SK-N-SH treated with all-trans-retinoic acid at 6 μM for 48 hours (cell line): ENCODE results near the gene SRRD.

Experiments
- ATAC-seq: fragments of 200-7000 bp; cut with Tn5 transposase; 3 replicates; pipeline ENCODE4 v1.9.1; 2020; ENCODE audit warnings: mild to moderate bottlenecking, moderate library complexity
- ARNTL ChIP-seq: fragments of 450-650 bp; formaldehyde crosslinking; IDR thresholded peaks from 2 replicates; pipeline ENCODE4 v1.5.0; 2020; ENCODE audit warnings: low read depth, mild to moderate bottlenecking, moderate library complexity, borderline replicate concordance
- BACH2 ChIP-seq: fragments of 250-450 bp; sonication (Bioruptor Pico); IDR thresholded peaks from 2 replicates; pipeline ENCODE4 v1.9.0; 2021; ENCODE audit warnings: mild to moderate bottlenecking, borderline replicate concordance
- CSDC2 ChIP-seq: fragments of 250-450 bp; sonication (Bioruptor Pico); IDR thresholded peaks from 2 replicates; pipeline ENCODE4 v1.5.0; 2020; ENCODE audit warnings: mild to moderate bottlenecking, moderate library complexity
- ESRRG ChIP-seq: fragments of 250-450 bp; sonication (Bioruptor Pico); IDR thresholded peaks from 2 replicates; pipeline ENCODE4 v1.6.1; 2021; ENCODE audit warnings: mild to moderate bottlenecking
- GLIS3 ChIP-seq: fragments of 250-450 bp; sonication (Bioruptor Pico); IDR thresholded peaks from 2 replicates; pipeline ENCODE4 v1.5.0; 2020; ENCODE audit warnings: mild to moderate bottlenecking, moderate library complexity
- ISL1 ChIP-seq: fragments of 250-450 bp; sonication (Bioruptor Pico); IDR thresholded peaks from 2 replicates; pipeline ENCODE4 v2.1.2; 2022; ENCODE audit warnings: mild to moderate bottlenecking, moderate library complexity
- OSR1 ChIP-seq: fragments of 250-450 bp; sonication (Bioruptor Pico); IDR thresholded peaks from 2 replicates; pipeline ENCODE4 v1.8.0; 2022; ENCODE audit warnings: moderate library complexity, mild to moderate bottlenecking, inconsistent platforms
- PPARA ChIP-seq: fragments of 250-450 bp; sonication (Bioruptor Pico); IDR thresholded peaks from 2 replicates; pipeline ENCODE4 v1.5.0; 2020; ENCODE audit warnings: mild to moderate bottlenecking, borderline replicate concordance
- RARB ChIP-seq: fragments of 250-450 bp; sonication (Bioruptor Pico); IDR thresholded peaks from 2 replicates; pipeline ENCODE4 v1.8.0; 2021; ENCODE audit warnings: mild to moderate bottlenecking, moderate library complexity
- SNAI2 ChIP-seq: fragments of 250-450 bp; sonication (Bioruptor Pico); IDR thresholded peaks from 2 replicates; pipeline ENCODE4 v1.5.0; 2020; ENCODE audit warnings: mild to moderate bottlenecking, moderate library complexity
- TCF4 ChIP-seq: fragments of 250-450 bp; sonication (Bioruptor Pico); IDR thresholded peaks from 2 replicates; pipeline ENCODE4 v1.8.0; 2021; ENCODE audit warnings: mild to moderate bottlenecking, moderate library complexity, borderline replicate concordance
- TOX ChIP-seq: fragments of 250-450 bp; sonication (Bioruptor Pico); IDR thresholded peaks from 2 replicates; pipeline ENCODE4 v1.8.0; 2021; ENCODE audit warnings: mild to moderate bottlenecking, moderate library complexity, borderline replicate concordance
- ZC3H10 ChIP-seq: fragments of 250-450 bp; sonication (Bioruptor Pico); IDR thresholded peaks from 2 replicates; pipeline ENCODE4 v1.5.1; 2021; ENCODE audit warnings: mild to moderate bottlenecking, moderate library complexity
- ZFP3 ChIP-seq: fragments of 250-450 bp; sonication (Bioruptor Pico); IDR thresholded peaks from 2 replicates; pipeline ENCODE4 v1.5.0; 2020; ENCODE audit warnings: mild to moderate bottlenecking, moderate library complexity
- ZFP30 ChIP-seq: fragments of 450-650 bp; formaldehyde crosslinking; IDR thresholded peaks from 2 replicates; pipeline ENCODE4 v1.5.0; 2022; ENCODE audit warnings: mild to moderate bottlenecking, moderate library complexity
- ZNF565 ChIP-seq: fragments of 450-650 bp; formaldehyde crosslinking; conservative IDR thresholded peaks from 2 replicates; pipeline ENCODE4 v1.5.0; 2020; ENCODE audit warnings: low read depth, mild to moderate bottlenecking, moderate library complexity
- ZNF70 ChIP-seq: fragments of 450-650 bp; formaldehyde crosslinking; IDR thresholded peaks from 2 replicates; pipeline ENCODE4 v1.5.0; 2020; ENCODE audit warnings: mild to moderate bottlenecking, moderate library complexity
- TF ChIP-seq, protein P1 (sequence below): fragments of 250-450 bp; sonication (Bioruptor Pico); IDR thresholded peaks from 2 replicates; pipeline ENCODE4 v1.5.1; 2020; ENCODE audit warnings: low read depth, mild to moderate bottlenecking, moderate library complexity
- TF ChIP-seq, protein P2 (sequence below): fragments of 250-450 bp; sonication (Bioruptor Pico); IDR thresholded peaks from 2 replicates; pipeline ENCODE4 v1.5.1; 2021; ENCODE audit warnings: mild to moderate bottlenecking, moderate library complexity
- TF ChIP-seq, protein P3 (sequence below): fragments of 250-450 bp; sonication (Bioruptor Pico); IDR thresholded peaks from 2 replicates; pipeline ENCODE4 v1.8.0; 2020; ENCODE audit warnings: mild to moderate bottlenecking, moderate library complexity, borderline replicate concordance
- TF ChIP-seq, protein P4 (sequence below): fragments of 250-450 bp; sonication (Bioruptor Pico); IDR thresholded peaks from 2 replicates; pipeline ENCODE4 v1.8.0; 2021; ENCODE audit warnings: low read depth, mild to moderate bottlenecking, moderate library complexity, borderline replicate concordance

The SRRD gene

DNA sequence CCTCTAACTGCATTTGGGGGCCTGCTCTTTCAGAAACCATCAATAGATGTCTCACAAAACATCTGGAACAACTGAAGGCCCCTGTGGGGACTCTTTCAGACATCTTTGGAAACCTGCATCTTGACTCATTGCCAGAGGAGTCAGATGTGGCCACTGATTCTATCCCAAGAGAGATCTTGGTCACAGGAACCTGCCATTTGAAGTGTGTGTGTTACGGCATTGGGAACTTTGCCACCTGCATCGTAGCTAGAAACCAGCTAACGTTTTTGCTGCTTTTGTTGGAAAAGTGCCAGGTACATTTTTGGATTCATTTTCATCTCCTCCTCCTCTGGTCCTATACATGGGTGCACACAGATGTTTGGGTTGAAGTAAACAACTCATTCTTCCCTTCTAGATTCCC lies 4.3 kb downstream of the SRRD start:
- no peak for ATAC-seq
- no peak for TF ChIP-seq ZFP30 (CRISPR knock-in tag)
- no peak for TF ChIP-seq RARB (CRISPR knock-in tag)
- TF ChIP-seq ZNF565 (CRISPR knock-in tag) = no peak
- TF ChIP-seq, protein P1, sequence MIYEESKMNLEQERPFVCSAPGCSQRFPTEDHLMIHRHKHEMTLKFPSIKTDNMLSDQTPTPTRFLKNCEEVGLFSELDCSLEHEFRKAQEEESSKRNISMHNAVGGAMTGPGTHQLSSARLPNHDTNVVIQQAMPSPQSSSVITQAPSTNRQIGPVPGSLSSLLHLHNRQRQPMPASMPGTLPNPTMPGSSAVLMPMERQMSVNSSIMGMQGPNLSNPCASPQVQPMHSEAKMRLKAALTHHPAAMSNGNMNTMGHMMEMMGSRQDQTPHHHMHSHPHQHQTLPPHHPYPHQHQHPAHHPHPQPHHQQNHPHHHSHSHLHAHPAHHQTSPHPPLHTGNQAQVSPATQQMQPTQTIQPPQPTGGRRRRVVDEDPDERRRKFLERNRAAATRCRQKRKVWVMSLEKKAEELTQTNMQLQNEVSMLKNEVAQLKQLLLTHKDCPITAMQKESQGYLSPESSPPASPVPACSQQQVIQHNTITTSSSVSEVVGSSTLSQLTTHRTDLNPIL (CRISPR knock-in tag) = no peak
- no peak for TF ChIP-seq TCF4 (CRISPR knock-in tag)
- no peak for TF ChIP-seq GLIS3
- no peak for TF ChIP-seq ZFP3 (CRISPR knock-in tag)
- TF ChIP-seq BACH2 (CRISPR knock-in tag) = no peak
- no peak for TF ChIP-seq ZC3H10 (CRISPR knock-in tag)
- no peak for TF ChIP-seq ARNTL (CRISPR knock-in tag)

DNA sequence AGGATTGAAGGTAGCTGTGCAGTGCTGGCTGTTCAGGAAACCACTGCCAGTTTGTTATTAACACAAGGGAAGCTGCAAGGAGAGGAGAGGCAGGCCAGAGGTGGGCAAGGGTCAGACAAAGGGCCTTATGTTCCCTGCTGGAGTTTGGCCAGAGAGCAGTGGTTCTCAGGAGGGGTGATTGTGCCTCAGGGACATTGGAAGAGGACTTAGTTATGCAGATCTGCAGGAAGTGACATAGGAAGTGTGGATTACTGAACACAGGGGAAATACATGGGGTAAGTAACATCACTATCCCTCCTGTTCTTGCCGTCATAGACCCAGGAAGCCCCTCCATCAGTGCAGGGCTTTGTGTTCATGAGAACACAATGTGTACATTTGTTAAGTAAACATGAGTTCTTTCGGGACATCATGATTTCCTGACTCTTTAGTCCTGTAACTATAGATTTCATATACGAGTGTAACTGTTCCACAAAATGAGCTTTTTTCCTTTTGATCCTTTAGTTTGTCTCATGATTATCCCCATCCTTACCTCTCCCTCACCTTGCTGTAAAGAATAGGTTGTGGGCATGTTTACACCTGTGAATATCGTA lies 5.9 kb downstream of the SRRD start:
- ATAC-seq = no peak
- TF ChIP-seq, protein P2, sequence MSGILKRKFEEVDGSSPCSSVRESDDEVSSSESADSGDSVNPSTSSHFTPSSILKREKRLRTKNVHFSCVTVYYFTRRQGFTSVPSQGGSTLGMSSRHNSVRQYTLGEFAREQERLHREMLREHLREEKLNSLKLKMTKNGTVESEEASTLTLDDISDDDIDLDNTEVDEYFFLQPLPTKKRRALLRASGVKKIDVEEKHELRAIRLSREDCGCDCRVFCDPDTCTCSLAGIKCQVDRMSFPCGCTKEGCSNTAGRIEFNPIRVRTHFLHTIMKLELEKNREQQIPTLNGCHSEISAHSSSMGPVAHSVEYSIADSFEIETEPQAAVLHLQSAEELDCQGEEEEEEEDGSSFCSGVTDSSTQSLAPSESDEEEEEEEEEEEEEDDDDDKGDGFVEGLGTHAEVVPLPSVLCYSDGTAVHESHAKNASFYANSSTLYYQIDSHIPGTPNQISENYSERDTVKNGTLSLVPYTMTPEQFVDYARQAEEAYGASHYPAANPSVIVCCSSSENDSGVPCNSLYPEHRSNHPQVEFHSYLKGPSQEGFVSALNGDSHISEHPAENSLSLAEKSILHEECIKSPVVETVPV (CRISPR knock-in tag) = no peak
- TF ChIP-seq BACH2 (CRISPR knock-in tag) = no peak

DNA sequence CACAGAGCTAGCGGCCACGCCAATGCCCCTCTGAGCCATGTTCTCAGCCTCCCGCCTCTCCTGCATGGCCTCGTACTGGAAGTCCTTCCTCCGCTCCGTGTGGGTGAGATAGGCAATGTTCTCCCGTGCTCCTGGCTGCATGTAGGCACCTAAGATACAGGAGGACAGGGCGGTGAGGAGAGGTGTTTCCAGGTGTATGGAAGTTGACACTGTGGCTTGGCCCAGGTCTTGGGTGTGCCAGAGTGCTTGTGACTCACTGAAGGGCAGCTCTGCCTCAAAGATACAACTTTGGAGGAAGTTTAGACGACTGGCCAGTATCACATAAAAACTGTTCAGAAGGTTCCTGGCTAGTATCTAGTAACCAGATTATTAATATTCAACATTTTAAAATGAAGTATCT lies 8.5 kb downstream of the SRRD start:
- TF ChIP-seq, protein P3, sequence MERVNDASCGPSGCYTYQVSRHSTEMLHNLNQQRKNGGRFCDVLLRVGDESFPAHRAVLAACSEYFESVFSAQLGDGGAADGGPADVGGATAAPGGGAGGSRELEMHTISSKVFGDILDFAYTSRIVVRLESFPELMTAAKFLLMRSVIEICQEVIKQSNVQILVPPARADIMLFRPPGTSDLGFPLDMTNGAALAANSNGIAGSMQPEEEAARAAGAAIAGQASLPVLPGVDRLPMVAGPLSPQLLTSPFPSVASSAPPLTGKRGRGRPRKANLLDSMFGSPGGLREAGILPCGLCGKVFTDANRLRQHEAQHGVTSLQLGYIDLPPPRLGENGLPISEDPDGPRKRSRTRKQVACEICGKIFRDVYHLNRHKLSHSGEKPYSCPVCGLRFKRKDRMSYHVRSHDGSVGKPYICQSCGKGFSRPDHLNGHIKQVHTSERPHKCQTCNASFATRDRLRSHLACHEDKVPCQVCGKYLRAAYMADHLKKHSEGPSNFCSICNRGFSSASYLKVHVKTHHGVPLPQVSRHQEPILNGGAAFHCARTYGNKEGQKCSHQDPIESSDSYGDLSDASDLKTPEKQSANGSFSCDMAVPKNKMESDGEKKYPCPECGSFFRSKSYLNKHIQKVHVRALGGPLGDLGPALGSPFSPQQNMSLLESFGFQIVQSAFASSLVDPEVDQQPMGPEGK = no peak
- ATAC-seq = no peak

DNA sequence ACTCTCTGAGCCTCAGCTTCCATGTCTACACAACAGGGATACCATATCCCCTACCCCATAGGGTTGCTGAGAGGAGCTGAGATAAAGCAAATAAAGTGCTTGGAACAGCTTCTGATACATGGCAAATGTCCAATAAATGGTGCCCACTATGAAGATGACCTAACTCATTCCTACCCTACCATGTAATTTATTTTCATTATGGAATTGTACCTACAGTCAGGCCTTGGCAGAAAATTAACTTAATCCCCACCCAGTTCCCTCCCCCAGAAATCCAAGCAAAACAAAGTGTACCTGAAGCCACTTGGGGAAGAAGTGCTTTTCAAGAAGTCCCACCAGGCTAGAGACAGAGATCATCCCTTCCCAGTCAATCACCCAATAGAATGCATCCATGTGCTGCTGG lies 10.8 kb downstream of the SRRD start:
- ATAC-seq = no peak
- TF ChIP-seq RARB (CRISPR knock-in tag) = no peak
- TF ChIP-seq ISL1 = no peak
- no peak for TF ChIP-seq SNAI2 (CRISPR knock-in tag)
- TF ChIP-seq, protein P2 (CRISPR knock-in tag) = no peak
- no peak for TF ChIP-seq CSDC2 (CRISPR knock-in tag)

DNA sequence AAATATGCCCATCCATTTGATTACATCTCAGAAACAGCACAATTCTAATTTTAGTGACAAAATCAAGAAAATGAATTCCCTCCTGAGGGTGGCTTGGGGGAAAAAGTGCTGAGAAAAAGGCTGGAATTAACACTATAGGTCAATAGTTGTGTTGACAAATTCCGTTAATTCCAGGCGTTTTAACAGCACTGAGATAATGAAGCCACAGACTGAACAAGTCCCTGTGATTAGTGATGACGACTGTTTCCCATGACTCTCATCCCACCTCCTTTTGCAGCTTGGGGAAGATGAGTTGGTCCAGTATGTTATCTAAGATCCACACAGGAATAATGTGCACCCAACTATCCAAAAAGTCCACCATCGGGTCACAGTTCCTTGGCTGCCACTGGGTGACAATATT lies 12.8 kb downstream of the SRRD start:
- ATAC-seq = no peak
- TF ChIP-seq ZNF70 (CRISPR knock-in tag) = no peak
- no peak for TF ChIP-seq ZNF565 (CRISPR knock-in tag)
- no peak for TF ChIP-seq TCF4 (CRISPR knock-in tag)
- TF ChIP-seq SNAI2 (CRISPR knock-in tag) = no peak
- TF ChIP-seq OSR1 (CRISPR knock-in tag) = no peak
- TF ChIP-seq, protein P4, sequence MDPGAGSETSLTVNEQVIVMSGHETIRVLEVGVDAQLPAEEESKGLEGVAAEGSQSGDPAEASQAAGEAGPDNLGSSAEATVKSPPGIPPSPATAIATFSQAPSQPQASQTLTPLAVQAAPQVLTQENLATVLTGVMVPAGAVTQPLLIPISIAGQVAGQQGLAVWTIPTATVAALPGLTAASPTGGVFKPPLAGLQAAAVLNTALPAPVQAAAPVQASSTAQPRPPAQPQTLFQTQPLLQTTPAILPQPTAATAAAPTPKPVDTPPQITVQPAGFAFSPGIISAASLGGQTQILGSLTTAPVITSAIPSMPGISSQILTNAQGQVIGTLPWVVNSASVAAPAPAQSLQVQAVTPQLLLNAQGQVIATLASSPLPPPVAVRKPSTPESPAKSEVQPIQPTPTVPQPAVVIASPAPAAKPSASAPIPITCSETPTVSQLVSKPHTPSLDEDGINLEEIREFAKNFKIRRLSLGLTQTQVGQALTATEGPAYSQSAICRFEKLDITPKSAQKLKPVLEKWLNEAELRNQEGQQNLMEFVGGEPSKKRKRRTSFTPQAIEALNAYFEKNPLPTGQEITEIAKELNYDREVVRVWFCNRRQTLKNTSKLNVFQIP (CRISPR knock-in tag) = no peak
- TF ChIP-seq CSDC2 (CRISPR knock-in tag) = no peak
- no peak for TF ChIP-seq ZFP3 (CRISPR knock-in tag)
- TF ChIP-seq GLIS3 = no peak
- no peak for TF ChIP-seq ESRRG
- no peak for TF ChIP-seq ZFP30 (CRISPR knock-in tag)
- no peak for TF ChIP-seq PPARA (CRISPR knock-in tag)
- TF ChIP-seq ISL1 = no peak
- TF ChIP-seq, protein P2 (CRISPR knock-in tag) = no peak
- TF ChIP-seq, protein P3 = no peak
- TF ChIP-seq, protein P1 (CRISPR knock-in tag) = no peak
- no peak for TF ChIP-seq TOX
